ENCODE measurements around the gene FLNB. TPM values are rescaled to one million over a fixed set of nuclear protein-coding genes. Genes with fewer than 3 reads are reported as not detected.

The FLNB gene
- total RNA-seq, 1 donor from 2014 or later: 80.9 TPM

DNA sequence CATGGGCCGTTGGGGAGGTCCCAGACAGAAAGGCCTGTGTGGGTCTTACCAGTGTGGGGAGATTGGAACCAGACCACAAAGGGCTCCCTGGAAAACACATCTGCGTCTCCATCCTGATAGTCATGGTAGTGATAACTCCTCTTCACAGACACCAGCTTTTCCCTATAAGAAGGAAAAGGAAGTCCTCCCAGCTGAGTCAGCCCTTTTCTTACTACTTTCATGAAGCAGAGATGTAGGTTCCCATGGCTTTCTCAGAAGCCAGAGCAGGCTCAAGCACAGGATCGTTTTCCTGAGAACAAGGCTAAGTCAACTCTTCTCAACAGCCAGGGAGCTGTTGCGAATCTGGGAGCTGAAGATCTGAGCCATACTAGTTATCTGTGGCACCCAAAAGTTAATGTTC lies 196.5 kb downstream of the FLNB start:
- peaks cover 0 to 8% (median 2%) of the 10 kb centered on the region in 3 donors for H3K27me3 ChIP-seq (ENCODE audit: control insufficient read depth in 3 of 3, insufficient read depth in 3 of 3, low read length in 3 of 3)
- no peaks in the 10 kb centered on the region for H3K9me3 ChIP-seq (ENCODE audit: control insufficient read depth in 3 of 3, low read length in 3 of 3)
- H3K4me1 ChIP-seq (ENCODE audit: control insufficient read depth in 3 of 3, insufficient read depth in 3 of 3, low read length in 3 of 3): peaks cover 0 to 5% (median 5%) of the 10 kb centered on the region in 3 donors
- H3K9ac ChIP-seq (ENCODE audit: low read depth in 1 of 3, low read length in 3 of 3): no peak overlapping the region
- H3K27ac ChIP-seq (ENCODE audit: low read depth, low read length): no peak overlapping the region
- no peaks in the 10 kb centered on the region for H3K36me3 ChIP-seq (ENCODE audit: control insufficient read depth in 3 of 3, insufficient read depth in 3 of 3, low read length in 3 of 3)
- no peak overlapping the region for H3K4me3 ChIP-seq (ENCODE audit: low read length in 3 of 3)

DNA sequence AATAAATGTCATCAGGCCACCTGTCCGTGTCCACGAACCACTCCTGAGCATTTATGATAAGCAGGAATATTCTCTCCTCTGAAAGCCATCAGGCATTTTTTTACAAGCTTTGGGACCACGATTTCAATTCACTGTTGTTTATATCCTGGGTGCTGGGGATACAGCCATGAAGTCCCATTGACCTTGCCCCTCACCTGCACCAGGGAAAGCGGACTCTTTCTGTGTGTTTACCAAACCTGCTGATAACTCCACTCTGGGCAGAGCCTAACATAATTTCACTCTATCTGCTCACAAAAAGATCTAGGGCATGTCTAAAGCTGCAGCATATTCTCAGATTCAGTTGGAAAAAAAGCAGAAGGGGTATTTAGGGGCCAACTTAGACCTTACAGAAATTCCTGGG lies 197.8 kb downstream of the FLNB start:
- peaks cover 0 to 8% (median 2%) of the 10 kb centered on the region in 3 donors for H3K27me3 ChIP-seq (ENCODE audit: control insufficient read depth in 3 of 3, insufficient read depth in 3 of 3, low read length in 3 of 3)
- no peaks in the 10 kb centered on the region for H3K9me3 ChIP-seq (ENCODE audit: control insufficient read depth in 3 of 3, low read length in 3 of 3)
- H3K9ac ChIP-seq (ENCODE audit: low read depth in 1 of 3, low read length in 3 of 3): peak overlapping the region in 1 of 3 donors; percentile 10
- H3K4me1 ChIP-seq (ENCODE audit: control insufficient read depth in 3 of 3, insufficient read depth in 3 of 3, low read length in 3 of 3): peaks cover 0 to under 1% (median 0%) of the 10 kb centered on the region in 3 donors
- no peaks in the 10 kb centered on the region for H3K36me3 ChIP-seq (ENCODE audit: control insufficient read depth in 3 of 3, insufficient read depth in 3 of 3, low read length in 3 of 3)
- H3K27ac ChIP-seq (ENCODE audit: low read depth, low read length): no peak overlapping the region
- H3K4me3 ChIP-seq (ENCODE audit: low read length in 3 of 3): no peak overlapping the region

DNA sequence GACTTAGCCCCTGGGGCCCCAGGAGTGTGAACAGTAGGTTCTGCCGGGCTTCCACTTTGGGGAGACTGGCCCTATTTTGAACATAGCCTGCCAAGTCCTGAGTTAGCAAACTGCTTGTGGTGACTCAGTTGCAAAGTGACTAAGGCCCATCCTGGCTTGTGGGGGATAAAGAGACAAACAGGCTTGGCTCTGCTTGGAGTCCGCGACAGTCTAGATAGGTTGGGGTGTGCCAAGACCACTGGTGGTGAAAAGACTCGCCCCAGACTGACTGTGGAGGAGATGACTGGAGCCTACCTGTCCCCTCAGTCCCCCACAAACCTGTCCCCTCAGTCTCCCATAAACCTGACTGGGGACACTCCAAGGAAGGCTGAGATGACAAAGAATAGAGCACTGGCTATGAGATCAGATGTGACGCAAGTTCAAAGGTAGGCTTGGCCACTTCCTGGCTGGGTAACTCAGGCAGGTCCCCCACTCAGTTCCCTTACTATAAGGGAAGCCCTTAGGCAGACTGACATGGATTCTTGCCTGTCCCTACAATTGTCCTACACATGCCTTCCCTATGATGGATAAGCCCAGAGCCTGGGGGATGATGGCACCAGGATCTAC lies 198.3 kb downstream of the FLNB start:
- H3K4me1 ChIP-seq (ENCODE audit: control insufficient read depth in 3 of 3, insufficient read depth in 3 of 3, low read length in 3 of 3): no peaks in the 10 kb centered on the region
- no peak overlapping the region for H3K4me3 ChIP-seq (ENCODE audit: low read length in 3 of 3)
- H3K36me3 ChIP-seq (ENCODE audit: control insufficient read depth in 3 of 3, insufficient read depth in 3 of 3, low read length in 3 of 3): no peaks in the 10 kb centered on the region
- H3K9ac ChIP-seq (ENCODE audit: low read depth in 1 of 3, low read length in 3 of 3): peak overlapping the region in 1 of 3 donors; percentile 10
- H3K9me3 ChIP-seq (ENCODE audit: control insufficient read depth in 3 of 3, low read length in 3 of 3): no peaks in the 10 kb centered on the region
- no peak overlapping the region for H3K27ac ChIP-seq (ENCODE audit: low read depth, low read length)
- peaks cover 0 to 8% (median 2%) of the 10 kb centered on the region in 3 donors for H3K27me3 ChIP-seq (ENCODE audit: control insufficient read depth in 3 of 3, insufficient read depth in 3 of 3, low read length in 3 of 3)

DNA sequence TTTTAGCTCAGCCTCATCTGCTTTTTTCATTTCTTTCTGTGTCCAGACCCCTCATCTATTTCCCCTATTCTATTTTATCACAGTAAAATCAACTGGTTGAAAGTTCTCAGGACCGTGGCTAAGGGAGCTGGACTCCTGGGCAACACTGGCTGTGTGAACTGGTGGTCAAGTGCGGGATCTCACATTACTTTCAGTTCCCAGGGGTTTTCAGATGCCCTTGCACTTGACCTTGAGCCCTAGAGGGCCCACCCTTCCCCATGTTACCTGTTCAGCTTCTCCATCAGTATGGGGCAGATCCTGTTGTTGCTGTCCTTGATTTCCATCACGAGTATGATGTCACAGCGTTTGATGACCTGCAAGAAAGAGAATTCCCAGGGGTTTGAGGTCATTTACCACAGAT lies 199.7 kb downstream of the FLNB start:
- Histone ChIP-seq H3K36me3 (ENCODE audit: control insufficient read depth in 3 of 3, insufficient read depth in 3 of 3, low read length in 3 of 3) (no peaks in the 10 kb centered on the region), H3K27me3 (ENCODE audit: control insufficient read depth in 3 of 3, insufficient read depth in 3 of 3, low read length in 3 of 3) (peaks cover 0 to 6% (median 2%) of the 10 kb centered on the region in 3 donors)

DNA sequence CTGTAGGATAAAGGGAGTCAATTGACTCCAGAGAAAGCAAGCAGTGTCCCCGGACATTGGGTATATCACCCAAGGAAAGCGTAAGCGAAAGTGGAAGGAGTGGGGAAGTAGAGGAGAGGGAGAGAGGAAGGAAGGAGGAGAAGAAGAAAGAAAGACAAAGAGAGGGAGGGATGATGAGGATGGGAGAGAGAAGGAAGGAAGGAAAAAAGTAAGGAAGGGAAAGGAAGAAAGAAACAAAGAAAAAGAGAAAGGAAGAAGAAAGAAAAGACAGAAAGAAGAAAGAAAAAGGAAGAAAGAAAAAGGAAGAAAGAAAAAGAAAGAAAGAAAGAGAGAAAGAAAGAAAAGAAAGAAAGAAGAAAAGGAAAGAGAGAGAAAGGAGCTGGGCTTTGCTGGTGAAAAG lies 201.7 kb downstream of the FLNB start:
- no peak overlapping the region for H3K27ac ChIP-seq (ENCODE audit: low read depth, low read length)
- H3K9ac ChIP-seq (ENCODE audit: low read depth in 1 of 3, low read length in 3 of 3): no peak overlapping the region
- H3K27me3 ChIP-seq (ENCODE audit: control insufficient read depth in 3 of 3, insufficient read depth in 3 of 3, low read length in 3 of 3): peaks cover 0 to 5% (median 2%) of the 10 kb centered on the region in 3 donors
- H3K4me1 ChIP-seq (ENCODE audit: control insufficient read depth in 3 of 3, insufficient read depth in 3 of 3, low read length in 3 of 3): peaks cover 2 to 7% (median 4%) of the 10 kb centered on the region in 3 donors
- no peak overlapping the region for H3K4me3 ChIP-seq (ENCODE audit: low read length in 3 of 3)
- no peaks in the 10 kb centered on the region for H3K9me3 ChIP-seq (ENCODE audit: control insufficient read depth in 3 of 3, low read length in 3 of 3)
- H3K36me3 ChIP-seq (ENCODE audit: control insufficient read depth in 3 of 3, insufficient read depth in 3 of 3, low read length in 3 of 3): no peaks in the 10 kb centered on the region

More for the DNA sequence above, 199.7 kb downstream of the FLNB start:
- no peaks in the 10 kb centered on the region for H3K4me1 ChIP-seq (ENCODE audit: control insufficient read depth in 3 of 3, insufficient read depth in 3 of 3, low read length in 3 of 3)
- no peak overlapping the region for H3K4me3 ChIP-seq (ENCODE audit: low read length in 3 of 3)
- H3K27ac ChIP-seq (ENCODE audit: low read depth, low read length): no peak overlapping the region
- no peak overlapping the region for H3K9ac ChIP-seq (ENCODE audit: low read depth in 1 of 3, low read length in 3 of 3)
- no peaks in the 10 kb centered on the region for H3K9me3 ChIP-seq (ENCODE audit: control insufficient read depth in 3 of 3, low read length in 3 of 3)

DNA sequence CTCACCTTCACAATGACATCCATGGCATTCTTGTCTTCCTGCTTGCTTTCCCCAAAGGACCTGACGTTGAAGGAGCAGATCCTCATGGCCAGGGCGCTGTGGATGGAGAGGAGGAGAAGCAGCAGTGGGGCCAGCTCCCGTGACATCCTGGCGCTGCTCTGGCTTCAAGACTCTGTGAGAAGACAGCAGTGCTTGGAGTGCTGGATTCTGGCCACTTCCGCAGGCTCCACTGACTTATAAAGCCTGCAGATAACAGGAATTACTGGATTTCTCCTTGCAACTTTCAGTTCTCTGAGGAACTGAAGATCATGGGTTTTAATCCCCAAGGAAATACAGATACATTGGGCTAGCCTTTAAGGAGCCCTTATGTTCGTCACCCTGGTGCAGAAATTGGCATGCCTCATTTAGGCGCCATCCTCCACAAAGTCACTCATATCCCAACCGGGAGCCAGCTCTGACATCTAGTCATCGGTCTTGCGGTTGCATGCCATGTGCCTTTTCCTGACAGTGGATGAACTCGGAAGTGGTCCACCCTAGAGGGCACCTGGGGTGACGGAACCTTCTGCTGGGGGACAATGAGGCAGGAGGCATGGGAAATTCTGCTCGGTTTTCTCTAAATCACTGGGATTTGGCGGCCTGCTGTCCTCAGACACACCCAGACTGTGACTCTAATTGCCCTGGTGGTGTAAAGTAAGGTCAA lies 202.7 kb downstream of the FLNB start, which contains the start of gene DNASE1L3:
Gene DNASE1L3, minus strand, starts transcription at position 212 of the 700 bp plus-strand sequence. Its CDS starts 66 bp downstream, at position 146.
- H3K27me3 ChIP-seq (ENCODE audit: control insufficient read depth in 3 of 3, insufficient read depth in 3 of 3, low read length in 3 of 3): peaks cover 0 to 5% (median 2%) of the 10 kb centered on the region in 3 donors
- no peak within 1 kb of the TSS for H3K27ac ChIP-seq (ENCODE audit: low read depth, low read length)
- H3K4me1 ChIP-seq (ENCODE audit: control insufficient read depth in 3 of 3, insufficient read depth in 3 of 3, low read length in 3 of 3): peaks cover 2 to 9% (median 6%) of the 10 kb centered on the region in 3 donors
- no peaks in the 10 kb centered on the region for H3K9me3 ChIP-seq (ENCODE audit: control insufficient read depth in 3 of 3, low read length in 3 of 3)
- H3K9ac ChIP-seq (ENCODE audit: low read depth in 1 of 3, low read length in 3 of 3): no peak within 1 kb of the TSS
- H3K4me3 ChIP-seq (ENCODE audit: low read length in 3 of 3): no peak within 1 kb of the TSS
- H3K36me3 ChIP-seq (ENCODE audit: control insufficient read depth in 3 of 3, insufficient read depth in 3 of 3, low read length in 3 of 3): no peaks in the 10 kb centered on the region

DNA sequence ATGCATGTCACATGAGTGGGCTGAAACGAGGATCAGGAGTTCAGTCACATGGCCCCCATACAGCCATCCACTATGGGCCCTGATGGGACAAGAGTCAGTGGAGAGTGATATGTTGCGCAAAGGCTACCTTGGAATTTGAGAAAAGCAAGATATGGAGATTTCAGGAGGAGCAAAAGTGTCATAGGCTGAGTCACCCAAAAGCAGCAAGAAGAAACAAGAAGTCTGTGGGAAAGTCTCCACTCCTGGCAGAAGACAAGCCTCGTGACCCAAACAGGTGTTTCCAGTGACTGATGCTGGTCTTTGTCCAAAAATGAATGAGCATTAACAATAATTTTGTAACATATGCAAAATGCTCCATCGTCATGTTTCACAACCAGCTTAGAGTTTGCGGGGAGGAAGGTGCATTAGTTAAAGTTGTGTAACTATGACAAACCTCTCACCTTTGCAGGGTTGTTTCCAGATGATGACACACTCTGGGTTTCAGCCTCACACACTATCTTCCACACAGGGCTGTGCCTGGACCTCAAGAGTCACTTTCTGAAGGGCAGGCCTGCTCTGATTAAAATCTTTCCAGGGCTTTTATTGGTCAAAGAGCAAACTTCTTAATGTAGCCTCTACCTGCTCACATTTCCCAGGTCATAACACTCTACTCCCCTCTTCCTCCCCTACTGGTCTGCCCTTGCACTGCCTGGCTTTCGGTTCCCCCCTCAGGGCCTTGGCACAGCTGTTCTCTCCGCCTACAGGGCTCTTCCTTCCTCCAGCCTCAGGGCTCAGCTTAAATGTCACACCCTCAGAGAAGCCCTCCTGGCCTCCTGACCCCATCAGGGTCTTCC lies 206.5 kb downstream of the FLNB start:
- H3K4me1 ChIP-seq (ENCODE audit: control insufficient read depth in 3 of 3, insufficient read depth in 3 of 3, low read length in 3 of 3): peaks cover 11 to 14% (median 11%) of the 10 kb centered on the region in 3 donors
- no peak overlapping the region for H3K4me3 ChIP-seq (ENCODE audit: low read length in 3 of 3)
- H3K27ac ChIP-seq (ENCODE audit: low read depth, low read length): no peak overlapping the region
- H3K9ac ChIP-seq (ENCODE audit: low read depth in 1 of 3, low read length in 3 of 3): no peak overlapping the region
- H3K9me3 ChIP-seq (ENCODE audit: control insufficient read depth in 3 of 3, low read length in 3 of 3): no peaks in the 10 kb centered on the region
- no peaks in the 10 kb centered on the region for H3K27me3 ChIP-seq (ENCODE audit: control insufficient read depth in 3 of 3, insufficient read depth in 3 of 3, low read length in 3 of 3)
- H3K36me3 ChIP-seq (ENCODE audit: control insufficient read depth in 3 of 3, insufficient read depth in 3 of 3, low read length in 3 of 3): no peaks in the 10 kb centered on the region

DNA sequence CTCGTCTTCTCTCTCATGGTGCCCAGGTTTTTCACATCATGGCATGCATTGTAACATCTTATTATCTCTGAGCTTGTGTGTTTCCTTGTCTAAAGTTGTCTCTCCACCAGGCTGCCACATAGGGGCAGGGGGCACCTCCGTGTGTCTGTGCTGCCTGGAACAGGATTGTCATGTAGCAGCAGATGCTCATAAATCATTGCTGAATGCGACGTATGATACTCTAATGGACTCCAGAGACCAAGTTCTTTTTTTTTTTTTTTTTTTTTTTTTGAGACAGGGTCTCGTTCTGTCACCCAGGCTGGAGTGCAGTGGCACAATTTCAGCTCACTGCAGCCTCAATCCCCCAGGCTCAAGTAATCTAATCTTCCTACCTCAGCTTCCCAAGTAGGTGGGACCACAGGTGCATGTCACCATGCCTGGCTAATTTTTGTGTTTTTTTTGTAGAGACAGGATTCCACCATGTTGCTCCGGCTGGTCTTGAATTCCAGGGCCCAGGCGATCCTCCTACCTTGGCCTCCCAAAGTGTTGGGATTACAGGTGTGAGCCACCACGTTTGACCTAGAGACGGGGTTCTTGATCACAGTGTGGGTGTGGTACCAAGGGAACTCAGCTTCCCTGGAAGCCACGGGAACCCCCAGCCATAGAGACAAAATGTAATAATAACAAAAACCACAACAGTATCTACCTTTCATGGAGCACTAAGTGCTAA lies 207.2 kb downstream of the FLNB start:
- Histone ChIP-seq H3K9ac (ENCODE audit: low read depth in 1 of 3, low read length in 3 of 3) (no peak overlapping the region), H3K4me3 (ENCODE audit: low read length in 3 of 3) (no peak overlapping the region), H3K36me3 (ENCODE audit: control insufficient read depth in 3 of 3, insufficient read depth in 3 of 3, low read length in 3 of 3) (no peaks in the 10 kb centered on the region), H3K4me1 (ENCODE audit: control insufficient read depth in 3 of 3, insufficient read depth in 3 of 3, low read length in 3 of 3) (peaks cover 11 to 14% (median 11%) of the 10 kb centered on the region in 3 donors), H3K27ac (ENCODE audit: low read depth, low read length) (no peak overlapping the region), H3K27me3 (ENCODE audit: control insufficient read depth in 3 of 3, insufficient read depth in 3 of 3, low read length in 3 of 3) (no peaks in the 10 kb centered on the region), H3K9me3 (ENCODE audit: control insufficient read depth in 3 of 3, low read length in 3 of 3) (no peaks in the 10 kb centered on the region)

DNA sequence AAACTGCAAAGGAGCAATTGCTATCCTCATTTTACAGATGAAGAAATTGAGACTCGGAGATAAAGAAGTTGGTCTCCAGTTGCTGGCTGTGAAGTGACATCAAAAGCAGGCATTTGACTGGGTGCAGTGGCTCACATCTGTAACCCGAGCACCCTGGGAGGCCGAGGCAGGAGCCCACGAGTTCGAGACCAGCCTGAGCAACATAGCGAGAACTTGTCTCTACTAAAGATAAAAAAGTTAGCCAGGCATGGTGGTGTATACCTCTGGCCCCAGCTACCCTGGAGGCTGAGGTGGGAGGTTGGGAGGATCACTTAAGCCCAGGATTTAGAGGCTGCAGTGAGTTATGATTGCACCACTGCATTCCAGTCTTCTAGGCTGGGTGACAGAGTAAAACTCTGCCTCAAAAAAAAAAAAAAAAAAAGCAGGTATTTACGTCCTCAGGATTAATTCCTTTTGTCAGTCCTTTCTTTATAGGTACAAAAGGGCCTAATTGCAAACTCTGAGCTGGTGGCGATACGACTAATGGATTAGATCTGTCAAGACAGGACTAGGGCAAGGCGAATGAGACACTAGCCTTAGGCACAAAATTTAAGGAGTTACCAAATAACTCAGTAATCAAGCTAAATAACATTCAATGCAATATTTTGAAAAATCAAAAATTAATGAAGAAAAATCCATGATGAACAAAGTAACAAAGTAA lies 208.4 kb downstream of the FLNB start:
- no peak overlapping the region for H3K9ac ChIP-seq (ENCODE audit: low read depth in 1 of 3, low read length in 3 of 3)
- H3K4me1 ChIP-seq (ENCODE audit: control insufficient read depth in 3 of 3, insufficient read depth in 3 of 3, low read length in 3 of 3): peaks cover 11 to 14% (median 11%) of the 10 kb centered on the region in 3 donors
- no peak overlapping the region for H3K4me3 ChIP-seq (ENCODE audit: low read length in 3 of 3)
- no peaks in the 10 kb centered on the region for H3K36me3 ChIP-seq (ENCODE audit: control insufficient read depth in 3 of 3, insufficient read depth in 3 of 3, low read length in 3 of 3)
- H3K27me3 ChIP-seq (ENCODE audit: control insufficient read depth in 3 of 3, insufficient read depth in 3 of 3, low read length in 3 of 3): no peaks in the 10 kb centered on the region
- H3K9me3 ChIP-seq (ENCODE audit: control insufficient read depth in 3 of 3, low read length in 3 of 3): no peaks in the 10 kb centered on the region
- no peak overlapping the region for H3K27ac ChIP-seq (ENCODE audit: low read depth, low read length)

Data from skeletal muscle tissue (tissue), 4 donors.